HuH-7 (cell line): ENCODE results near the gene ANKMY1.
A peak's percentile ranks its signal among the peaks of the same experiment; 100 is the strongest.

Source experiments
- DNase-seq: peaks from one replicate; pipeline ENCODE4 v3.0.0; 2011; ENCODE audit warnings: low spot score

The ANKMY1 gene

DNA sequence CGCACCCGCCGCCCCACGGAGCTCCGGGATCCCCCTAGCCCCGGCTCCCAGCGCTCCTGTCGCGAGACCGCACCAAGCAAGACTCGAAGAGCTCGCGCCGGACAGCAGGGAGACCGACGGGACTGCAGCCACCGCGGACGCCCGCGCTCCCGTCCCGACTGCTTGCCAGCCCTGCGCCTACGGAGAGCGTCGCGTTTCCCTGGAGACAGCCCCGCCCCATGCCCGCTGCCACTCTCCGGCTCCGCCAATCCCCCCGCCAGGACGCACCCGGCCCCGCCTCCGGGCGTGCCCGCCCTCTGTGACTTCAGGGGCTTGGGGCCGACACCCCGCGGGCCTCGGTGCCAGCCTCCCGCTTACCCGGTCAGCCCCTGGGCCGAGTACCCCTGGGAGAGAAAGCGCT, at the start of gene ANKMY1:
Gene ANKMY1, minus strand, starts transcription at position 181 of the 400 bp plus-strand sequence. CDS start 653 bp downstream, outside the sequence.
- no peak for DNase-seq

DNA sequence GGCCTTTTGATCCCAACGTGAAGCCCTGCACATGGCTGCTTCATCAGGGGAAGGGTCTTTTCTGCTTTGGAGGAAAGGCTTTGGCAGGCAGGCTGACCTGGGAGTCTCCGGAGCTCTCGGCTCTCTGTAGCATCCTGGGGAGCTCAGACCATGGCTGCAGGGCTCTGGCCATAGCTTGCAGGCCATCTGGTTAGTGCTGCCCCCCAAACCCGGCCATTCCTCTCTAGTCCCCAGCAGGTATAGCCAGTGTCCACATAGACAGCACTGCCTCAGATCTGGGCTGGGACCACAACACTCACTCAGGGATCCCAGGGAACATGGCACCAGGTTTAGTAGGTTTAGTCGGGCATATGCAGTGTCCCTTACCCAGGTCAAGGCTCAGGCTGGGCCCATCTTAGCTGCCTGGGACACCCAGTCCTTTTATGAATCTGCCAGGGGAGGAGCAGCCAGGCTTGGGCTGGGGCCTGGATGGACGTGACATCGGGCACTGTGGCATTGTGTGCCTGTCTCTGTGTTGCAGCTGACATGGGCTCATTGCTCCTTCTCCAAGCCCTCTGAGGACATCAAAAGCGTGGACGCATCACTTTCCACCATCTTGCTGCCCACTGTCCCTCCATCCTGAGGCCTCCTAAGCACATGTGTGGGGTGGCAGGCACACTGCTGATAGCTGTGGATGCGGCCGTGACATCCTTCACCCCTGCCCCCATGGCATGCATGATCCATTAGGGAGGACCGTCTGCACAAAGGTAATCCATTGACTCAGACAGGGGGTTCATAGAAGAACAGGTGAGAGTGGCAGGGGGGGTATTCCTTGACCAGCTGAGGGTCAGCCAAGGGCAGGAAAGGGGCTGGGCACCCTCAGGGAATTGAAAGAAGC, 48.3 kb upstream of the ANKMY1 start:
- DNase-seq, result no peak

GRCh38 chr2:240604939-240605716, 47.3 kb upstream of the ANKMY1 start:
- no peak for DNase-seq

DNA sequence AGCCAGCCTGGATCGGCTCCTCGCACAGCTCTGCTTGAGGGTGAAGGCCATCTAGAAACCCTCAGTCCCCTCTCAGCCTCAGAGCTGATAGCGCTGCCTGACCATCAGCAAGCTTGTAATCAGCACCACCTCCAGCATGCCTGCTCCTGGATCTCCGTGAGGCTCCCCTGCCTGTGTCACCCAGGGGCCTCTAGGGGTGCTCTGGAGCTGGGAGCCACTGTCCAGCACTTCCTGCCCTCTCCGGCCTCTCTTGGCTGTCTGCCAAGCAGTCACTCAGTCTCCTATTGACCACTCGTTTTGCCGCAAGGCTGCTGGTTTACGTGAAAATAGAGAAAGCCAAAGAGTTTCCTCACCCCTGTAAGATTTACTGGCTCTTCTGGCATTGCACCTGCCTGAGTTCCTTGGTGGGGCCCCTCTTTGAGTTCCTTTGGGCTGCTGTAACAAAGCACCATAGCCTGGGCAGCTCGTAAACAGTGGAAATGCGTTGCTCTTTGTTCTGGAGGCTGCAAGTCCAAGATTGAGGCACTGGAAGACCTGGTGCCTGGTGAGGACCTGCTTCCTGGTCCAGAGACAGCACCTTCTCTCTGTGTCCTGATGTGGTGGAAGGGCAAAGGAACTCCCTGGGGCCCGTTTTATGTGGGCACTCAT, 46.6 kb upstream of the ANKMY1 start:
- DNase-seq, result peak; percentile 100

- DNase-seq, result no peak
Measured at GRCh38 chr2:240603846-240604245, 46.1 kb upstream of the ANKMY1 start.

GRCh38 chr2:240603081-240603835, 45.5 kb upstream of the ANKMY1 start:
- DNase-seq, result no peak

- no peak for DNase-seq
Measured at GRCh38 chr2:240602266-240603050, 44.7 kb upstream of the ANKMY1 start.

GRCh38 chr2:240601831-240602160, 44.0 kb upstream of the ANKMY1 start:
- DNase-seq, result no peak

- no peak for DNase-seq
Measured at GRCh38 chr2:240601061-240601830, 43.5 kb upstream of the ANKMY1 start.

DNA sequence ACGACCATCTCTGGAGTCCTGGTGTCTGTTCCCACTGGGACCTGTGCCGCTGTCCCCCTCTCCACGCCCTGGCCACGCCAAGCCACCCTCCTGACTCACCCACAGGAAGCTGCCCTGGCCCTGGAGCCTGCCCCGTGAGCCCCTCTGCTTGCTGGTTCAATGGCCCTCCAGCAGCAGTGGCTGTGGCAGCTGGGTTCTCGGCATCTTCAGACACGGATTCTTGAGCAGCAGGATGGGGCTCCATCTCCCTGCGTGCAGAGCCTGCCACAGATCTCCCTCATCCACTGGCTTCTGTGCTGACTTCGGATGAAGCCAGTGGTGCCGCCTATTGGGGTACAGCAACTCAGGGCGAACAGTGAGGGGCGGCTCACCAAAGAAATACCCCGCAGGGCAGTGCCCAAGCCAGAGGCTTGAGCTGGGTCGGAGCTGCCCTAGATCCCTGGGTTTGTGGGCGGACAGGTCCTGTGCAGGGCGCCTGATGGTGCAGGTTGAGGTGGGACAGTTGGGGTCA, 42.7 kb upstream of the ANKMY1 start:
- no peak for DNase-seq

- no peak for DNase-seq
Measured at GRCh38 chr2:240599141-240599583, 41.4 kb upstream of the ANKMY1 start.

DNA sequence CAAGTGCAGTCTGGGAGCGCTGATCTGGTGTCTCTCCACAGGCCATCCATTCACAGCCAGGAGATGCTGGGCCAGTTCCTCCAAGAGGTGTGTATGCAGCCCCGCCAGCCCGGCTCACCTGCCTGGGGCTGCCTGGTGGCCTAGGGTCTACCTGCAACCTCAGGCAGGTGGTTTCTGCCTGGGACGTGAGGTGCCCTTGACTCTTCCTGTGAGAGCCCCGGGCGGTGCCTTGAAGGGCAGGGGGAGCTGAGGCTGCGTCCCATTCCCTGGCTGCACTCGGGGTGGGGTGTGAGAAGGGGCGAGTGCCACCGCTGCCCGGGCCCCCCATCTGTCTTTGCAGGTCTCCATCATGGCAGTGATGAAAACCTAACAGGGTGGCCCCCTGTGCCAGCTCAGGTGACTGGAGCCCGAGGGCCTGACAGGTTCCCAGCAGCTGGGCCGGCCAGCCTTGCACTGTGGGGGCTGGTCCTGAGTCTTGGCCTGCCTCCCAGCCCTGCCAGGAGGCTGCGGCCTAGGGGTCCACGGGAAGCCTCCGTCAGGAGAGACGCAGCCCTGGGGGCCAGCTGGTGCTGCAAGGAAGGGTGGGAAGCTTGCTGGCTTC, 40.6 kb upstream of the ANKMY1 start:
- no peak for DNase-seq

GRCh38 chr2:240597419-240598181, 39.8 kb upstream of the ANKMY1 start:
- no peak for DNase-seq

- DNase-seq, result no peak
Measured at GRCh38 chr2:240597054-240597418, 39.2 kb upstream of the ANKMY1 start.

DNA sequence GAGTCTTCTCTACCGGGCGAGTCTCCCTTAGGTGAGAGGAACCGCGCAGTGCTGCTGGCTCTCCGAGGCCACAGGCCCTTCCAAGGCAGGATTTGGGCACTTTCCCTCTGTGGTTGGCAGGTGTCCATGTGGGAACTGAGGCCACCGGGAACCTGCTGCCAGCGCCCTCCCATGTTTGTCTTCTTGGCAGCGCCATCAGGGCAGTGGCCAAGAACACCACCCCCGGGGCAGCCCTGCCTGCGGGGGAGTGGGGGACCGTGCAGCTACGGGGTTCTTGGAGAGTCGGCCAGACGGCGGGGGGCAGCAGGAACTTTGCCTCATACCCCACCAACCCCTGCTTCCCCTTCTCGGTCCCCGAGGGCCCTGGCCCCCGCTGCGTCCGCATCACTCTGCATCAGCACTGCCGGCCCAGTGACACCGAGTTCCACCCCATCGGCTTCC, 38.7 kb upstream of the ANKMY1 start:
- no peak for DNase-seq

- no peak for DNase-seq
Measured at GRCh38 chr2:240596080-240596460, 38.3 kb upstream of the ANKMY1 start.

DNA sequence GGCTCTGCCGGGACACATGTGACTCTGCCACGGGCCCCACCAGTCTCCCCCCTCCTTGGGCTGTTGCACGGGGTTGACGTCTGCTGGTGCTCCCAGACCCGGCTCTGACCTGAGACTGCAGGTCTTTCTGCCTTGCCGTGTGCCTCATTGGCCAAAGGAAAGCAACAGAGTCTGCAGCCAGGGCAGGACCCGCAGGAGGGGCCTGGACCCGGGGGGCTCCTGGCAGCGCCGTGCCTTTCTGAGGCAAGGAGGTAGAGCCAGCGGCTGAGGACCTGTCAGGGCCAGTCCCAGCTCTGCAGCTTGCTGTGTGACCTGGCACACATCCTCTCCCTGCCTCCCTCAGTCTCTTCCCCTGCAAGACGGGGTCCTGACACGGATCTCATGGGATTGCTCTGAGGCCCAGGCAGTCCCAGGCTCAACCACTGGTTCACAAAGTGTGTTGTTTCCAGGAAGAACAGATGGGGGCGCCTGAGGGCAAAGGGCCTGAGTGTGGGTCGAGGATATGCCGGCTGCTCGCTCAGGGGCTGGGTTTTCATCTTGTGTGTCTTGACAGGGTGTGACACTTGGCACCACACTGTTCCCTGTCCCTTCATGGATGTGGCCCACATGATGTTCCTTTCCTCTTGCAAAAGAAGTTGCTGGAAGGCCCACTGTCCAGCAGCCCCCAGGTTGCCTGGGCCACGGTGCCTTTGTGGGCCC, 37.7 kb upstream of the ANKMY1 start:
- DNase-seq, result peak; percentile 88
